GM10266 (cell line): ENCODE results near the gene ARMC9.

Experiments used
- DNase-seq: peaks from one replicate; pipeline ENCODE4 v3.0.0; 2012; ENCODE audit errors: extremely low spot score
- CTCF ChIP-seq: IDR thresholded peaks from 2 replicates; pipeline ENCODE4 v1.5.1; 2012; ENCODE audit warnings: mild to moderate bottlenecking, low read depth; ENCODE audit not compliant: control insufficient read depth, insufficient read depth; ENCODE audit errors: missing control alignments

The ARMC9 gene

GRCh38 chr2:231199219-231199618 is 788 bp downstream of the ARMC9 start:
- TF ChIP-seq CTCF, result no peak

GRCh38 chr2:231200805-231201474 is 2.5 kb downstream of the ARMC9 start:
- DNase-seq, result no peak

More at GRCh38 chr2:231199219-231199618, 788 bp downstream of the ARMC9 start:
- no peak for DNase-seq

GRCh38 chr2:231201475-231201814 is 3.0 kb downstream of the ARMC9 start:
- DNase-seq, result no peak

More at GRCh38 chr2:231200805-231201474, 2.5 kb downstream of the ARMC9 start:
- no peak for TF ChIP-seq CTCF

GRCh38 chr2:231203087-231203486 is 4.7 kb downstream of the ARMC9 start:
- no peak for TF ChIP-seq CTCF
- no peak for DNase-seq

More at GRCh38 chr2:231201475-231201814, 3.0 kb downstream of the ARMC9 start:
- no peak for TF ChIP-seq CTCF

GRCh38 chr2:231204146-231204545 is 5.7 kb downstream of the ARMC9 start:
- no peak for TF ChIP-seq CTCF

GRCh38 chr2:231204581-231204980 is 6.2 kb downstream of the ARMC9 start:
- no peak for DNase-seq
- no peak for TF ChIP-seq CTCF

More at GRCh38 chr2:231204146-231204545, 5.7 kb downstream of the ARMC9 start:
- no peak for DNase-seq

GRCh38 chr2:231207734-231208133 is 9.3 kb downstream of the ARMC9 start:
- no peak for DNase-seq
- no peak for TF ChIP-seq CTCF
